ENCODE results near the gene RPP14.

The RPP14 gene

GRCh38 chr3:58291671-58292338 lies 14.2 kb upstream of the RPP14 start:
- no peak for DNase-seq (ENCODE audit: low read depth, low spot score)

- DNase-seq (ENCODE audit: low read depth, low spot score) = no peak
These were observed 13.2 kb upstream of the RPP14 start for GRCh38 chr3:58292866-58293265.

GRCh38 chr3:58293516-58293915 lies 12.5 kb upstream of the RPP14 start:
- DNase-seq (ENCODE audit: low read depth, low spot score) = no peak

GRCh38 chr3:58296269-58296668 lies 9.8 kb upstream of the RPP14 start:
- no peak for DNase-seq (ENCODE audit: low read depth, low spot score)

- DNase-seq (ENCODE audit: low read depth, low spot score) = no peak
These were observed 9.2 kb upstream of the RPP14 start for GRCh38 chr3:58296843-58297242.

GRCh38 chr3:58298190-58298589 lies 7.9 kb upstream of the RPP14 start:
- no peak for DNase-seq (ENCODE audit: low read depth, low spot score)

- no peak for DNase-seq (ENCODE audit: low read depth, low spot score)
These were observed 7.0 kb upstream of the RPP14 start for GRCh38 chr3:58299075-58299474.

GRCh38 chr3:58299839-58300516 lies 6.1 kb upstream of the RPP14 start:
- DNase-seq (ENCODE audit: low read depth, low spot score) = no peak

GRCh38 chr3:58307639-58308215 lies 1.7 kb downstream of the RPP14 start:
- no peak for DNase-seq (ENCODE audit: low read depth, low spot score)

GRCh38 chr3:58308728-58309127 lies 2.7 kb downstream of the RPP14 start:
- no peak for DNase-seq (ENCODE audit: low read depth, low spot score)

- DNase-seq (ENCODE audit: low read depth, low spot score) = no peak
These were observed 11.8 kb downstream of the RPP14 start for GRCh38 chr3:58317811-58318210.

GRCh38 chr3:58321791-58322190 lies 15.7 kb downstream of the RPP14 start:
- no peak for DNase-seq (ENCODE audit: low read depth, low spot score)

GRCh38 chr3:58322793-58323192 lies 16.7 kb downstream of the RPP14 start:
- DNase-seq (ENCODE audit: low read depth, low spot score) = no peak

- DNase-seq (ENCODE audit: low read depth, low spot score) = no peak
These were observed 17.7 kb downstream of the RPP14 start for GRCh38 chr3:58323529-58324390.

- DNase-seq (ENCODE audit: low read depth, low spot score) = no peak
These were observed 18.6 kb downstream of the RPP14 start for GRCh38 chr3:58324391-58325390.

- no peak for DNase-seq (ENCODE audit: low read depth, low spot score)
These were observed 19.5 kb downstream of the RPP14 start for GRCh38 chr3:58325525-58325992.

GRCh38 chr3:58326267-58326900 lies 20.3 kb downstream of the RPP14 start:
- DNase-seq (ENCODE audit: low read depth, low spot score) = no peak

- no peak for DNase-seq (ENCODE audit: low read depth, low spot score)
These were observed 23.3 kb downstream of the RPP14 start for GRCh38 chr3:58329150-58329921.

- DNase-seq (ENCODE audit: low read depth, low spot score) = no peak
These were observed 23.9 kb downstream of the RPP14 start for GRCh38 chr3:58329922-58330413.

All from activated CD4-positive, CD25-positive, alpha-beta regulatory T cell treated with anti-CD3 and anti-CD28 coated beads, Interleukin-2, amount 50 U/mL, for 16 hours (primary cell).